ENCODE results near the gene C9orf72. TPM values are rescaled to one million over a fixed set of nuclear protein-coding genes. Genes with fewer than 3 reads are reported as not detected.

C9orf72 gene
- total and polyA plus RNA-seq, 2 experiments from 2014 or later, result 11.6 to 27.8 TPM

DNA sequence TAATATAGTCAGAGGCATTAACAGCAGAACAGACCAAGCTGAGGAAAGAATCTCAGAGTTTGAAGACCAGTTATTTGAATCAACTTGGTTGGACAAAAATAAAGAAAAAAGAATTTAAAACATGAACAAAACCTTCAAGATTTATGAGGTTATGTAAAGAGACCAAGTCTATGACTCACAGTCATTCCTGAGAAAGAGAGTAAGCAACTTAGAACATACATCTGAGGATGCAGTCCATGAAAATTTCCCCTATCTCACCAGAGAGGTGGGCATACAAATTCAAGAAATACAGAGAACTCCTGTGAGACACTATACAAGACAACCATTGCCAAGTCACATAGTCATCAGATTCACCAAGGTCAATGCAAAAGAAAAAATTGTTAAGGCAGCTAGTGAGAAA lies 17.4 kb upstream of the C9orf72 start (continued):
- no peak for TF ChIP-seq ZNF462 (CRISPR knock-in tag; IDR thresholded peaks at IDR 0.05)
- TF ChIP-seq EZH2 (IDR thresholded peaks at IDR 0.05; ENCODE audit: low read depth, unreplicated experiment), result no peak
- TF ChIP-seq ZNF114 (CRISPR knock-in tag; IDR thresholded peaks at IDR 0.05), result no peak
- no peak for TF ChIP-seq ETS1 (IDR thresholded peaks at IDR 0.05)
- no peak for TF ChIP-seq EZH2phosphoT487 (IDR thresholded peaks at IDR 0.05; ENCODE audit: unreplicated experiment)
- no peak for TF ChIP-seq CTCF (conservative IDR thresholded peaks at IDR 0.05; ENCODE audit: low read depth in 2 of 2)
- TF ChIP-seq NANOG (IDR thresholded peaks at IDR 0.05; ENCODE audit: borderline replicate concordance), result no peak
